Fibroblast of peridontal ligament (primary cell): Measurements from ENCODE around the gene HOXD8.

Experiments used
- DNase-seq: peaks from one replicate; pipeline ENCODE4 v3.0.0-alpha.2; 2010; ENCODE audit errors: extremely low read depth

Gene HOXD8

GRCh38 chr2:176091329-176092258 lies 37.9 kb upstream of the HOXD8 start:
- DNase-seq = no peak

GRCh38 chr2:176092270-176093144 lies 37.0 kb upstream of the HOXD8 start, which contains the start of gene HOXD13:
HOXD13 (plus strand) TSS chr2:176092721; CDS start chr2:176092891, 170 bp downstream.
- DNase-seq = no peak

DNA sequence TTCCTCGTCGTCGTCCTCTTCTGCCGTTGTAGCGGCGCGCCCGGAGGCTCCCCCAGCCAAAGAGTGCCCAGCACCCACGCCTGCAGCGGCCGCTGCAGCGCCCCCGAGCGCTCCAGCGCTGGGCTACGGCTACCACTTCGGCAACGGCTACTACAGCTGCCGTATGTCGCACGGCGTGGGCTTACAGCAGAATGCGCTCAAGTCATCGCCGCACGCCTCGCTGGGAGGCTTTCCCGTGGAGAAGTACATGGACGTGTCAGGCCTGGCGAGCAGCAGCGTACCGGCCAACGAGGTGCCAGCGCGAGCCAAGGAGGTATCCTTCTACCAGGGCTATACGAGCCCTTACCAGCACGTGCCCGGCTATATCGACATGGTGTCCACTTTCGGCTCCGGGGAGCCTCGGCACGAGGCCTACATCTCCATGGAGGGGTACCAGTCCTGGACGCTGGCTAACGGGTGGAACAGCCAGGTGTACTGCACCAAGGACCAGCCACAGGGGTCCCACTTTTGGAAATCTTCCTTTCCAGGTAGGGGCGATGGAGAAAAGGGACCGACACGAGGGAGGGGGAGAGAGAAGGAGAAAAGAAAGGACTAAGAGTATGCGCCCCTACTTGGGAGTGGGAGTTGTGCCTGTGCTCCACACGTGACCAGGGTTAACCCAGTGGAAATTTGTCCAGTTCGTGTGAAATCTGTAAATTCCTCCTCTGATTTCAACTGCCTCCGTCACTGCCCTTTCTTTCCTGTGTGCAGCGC lies 36.2 kb upstream of the HOXD8 start:
- DNase-seq = no peak

DNA sequence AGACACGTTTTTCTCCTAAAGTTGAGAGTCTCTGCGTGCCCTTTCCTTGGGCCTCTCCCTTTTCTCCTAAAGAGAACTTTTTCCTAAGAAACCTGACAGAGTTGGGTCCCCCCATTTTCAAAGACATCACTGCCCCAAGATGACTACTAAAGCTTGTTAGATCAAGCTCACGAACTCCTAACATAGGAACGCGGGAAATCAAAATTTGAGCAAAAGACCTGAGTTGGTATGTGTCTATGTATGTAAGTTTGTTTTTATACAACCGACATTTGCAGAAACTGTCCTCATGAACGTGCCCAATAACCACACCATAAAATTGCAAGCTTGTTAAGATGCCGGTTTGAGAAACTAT lies 35.6 kb upstream of the HOXD8 start:
- DNase-seq = no peak

GRCh38 chr2:176094349-176094748 lies 35.2 kb upstream of the HOXD8 start:
- DNase-seq = no peak

- DNase-seq = no peak
Observed at GRCh38 chr2:176095421-176095820, 34.1 kb upstream of the HOXD8 start.

GRCh38 chr2:176096243-176096985 lies 33.1 kb upstream of the HOXD8 start:
- peak; percentile 18 for DNase-seq

GRCh38 chr2:176096986-176097819 lies 32.3 kb upstream of the HOXD8 start:
- peak; percentile 64 for DNase-seq

GRCh38 chr2:176097820-176098365 lies 31.6 kb upstream of the HOXD8 start:
- DNase-seq = no peak

- DNase-seq = no peak
Observed at GRCh38 chr2:176098366-176099158, 30.9 kb upstream of the HOXD8 start.

GRCh38 chr2:176099159-176099727 lies 30.3 kb upstream of the HOXD8 start:
- no peak for DNase-seq

DNA sequence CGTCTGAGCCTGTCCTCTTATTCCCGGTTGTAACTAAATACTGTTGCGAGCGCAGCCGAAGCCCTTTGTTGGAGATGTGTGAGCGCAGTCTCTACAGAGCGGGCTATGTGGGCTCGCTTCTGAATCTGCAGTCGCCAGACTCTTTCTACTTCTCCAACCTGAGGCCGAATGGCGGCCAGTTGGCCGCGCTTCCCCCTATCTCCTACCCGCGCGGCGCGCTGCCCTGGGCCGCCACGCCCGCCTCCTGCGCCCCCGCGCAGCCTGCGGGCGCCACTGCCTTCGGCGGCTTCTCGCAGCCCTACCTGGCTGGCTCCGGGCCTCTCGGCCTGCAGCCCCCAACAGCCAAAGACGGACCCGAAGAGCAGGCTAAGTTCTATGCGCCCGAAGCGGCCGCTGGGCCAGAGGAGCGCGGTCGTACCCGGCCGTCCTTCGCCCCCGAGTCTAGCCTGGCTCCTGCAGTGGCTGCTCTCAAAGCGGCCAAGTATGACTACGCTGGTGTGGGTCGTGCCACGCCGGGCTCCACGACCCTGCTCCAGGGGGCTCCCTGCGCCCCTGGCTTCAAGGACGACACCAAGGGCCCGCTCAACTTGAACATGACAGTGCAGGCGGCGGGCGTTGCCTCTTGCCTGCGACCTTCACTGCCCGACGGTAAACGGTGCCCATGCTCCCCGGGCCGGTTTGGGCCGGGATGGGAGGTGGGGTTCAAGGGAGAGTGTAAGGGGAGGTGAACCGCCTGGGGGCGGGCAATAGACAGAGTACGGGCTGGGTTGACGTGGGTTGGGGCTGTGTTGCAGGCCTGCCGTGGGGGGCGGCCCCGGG lies 29.6 kb upstream of the HOXD8 start, which contains the start of gene HOXD12:
TSS of gene HOXD12 (plus strand) at position 68 of the 819 bp plus-strand sequence. CDS start at position 75, 7 bp downstream.
- DNase-seq = no peak

- no peak for DNase-seq
Observed at GRCh38 chr2:176100547-176101140, 28.9 kb upstream of the HOXD8 start.

GRCh38 chr2:176101216-176101830 lies 28.2 kb upstream of the HOXD8 start:
- no peak for DNase-seq

DNA sequence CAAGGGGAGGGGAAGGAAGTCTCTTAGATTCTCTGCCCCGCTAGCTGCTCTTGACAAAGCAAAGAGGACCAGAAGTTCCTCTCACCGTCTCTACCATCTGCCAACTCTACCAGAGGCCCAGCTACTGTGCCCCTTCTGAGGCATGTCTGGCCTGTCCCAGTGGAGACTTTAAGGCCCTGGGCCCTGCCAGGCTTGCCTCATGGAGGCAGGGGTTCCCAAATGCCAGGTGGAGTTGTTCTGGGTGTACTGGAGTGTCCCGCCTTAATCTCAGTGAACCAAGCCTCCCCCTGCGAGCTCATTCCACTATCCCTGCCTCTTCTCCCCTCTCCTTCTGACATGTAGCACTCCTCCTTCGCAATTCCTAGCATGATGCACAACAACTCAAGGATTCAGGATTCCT lies 27.7 kb upstream of the HOXD8 start:
- no peak for DNase-seq

- DNase-seq = no peak
Observed at GRCh38 chr2:176102309-176102866, 27.1 kb upstream of the HOXD8 start.

- DNase-seq = no peak
Observed at GRCh38 chr2:176103194-176103593, 26.3 kb upstream of the HOXD8 start.
